H9 (cell line): ENCODE results near the gene CSNK1G1. TPM values are rescaled to one million over a fixed set of nuclear protein-coding genes. Genes with fewer than 3 reads are reported as not detected.

Source experiments
- DNase-seq: peaks from one replicate; pipeline ENCODE4 v3.0.0-alpha.2; 2017
- H2AFZ ChIP-seq: one replicate; pipeline ENCODE4 v1.6.1; 2013; ENCODE audit warnings: mild to moderate bottlenecking, low read length, control low read depth, moderate library complexity
- H2AK5ac ChIP-seq: 2 replicates; pipeline ENCODE4 v1.6.1; 2013; ENCODE audit warnings: low read length, control low read depth, mixed read lengths; ENCODE audit not compliant: insufficient read length
- H2BK120ac ChIP-seq: one replicate; pipeline ENCODE4 v1.6.1; 2013; ENCODE audit warnings: low read depth, mild to moderate bottlenecking, low read length, control low read depth, inconsistent platforms; ENCODE audit not compliant: poor library complexity, severe bottlenecking
- H2BK12ac ChIP-seq: 2 replicates; pipeline ENCODE4 v1.6.1; 2013; ENCODE audit warnings: low read length, control low read depth, mixed read lengths, low read depth; ENCODE audit not compliant: insufficient read length
- H2BK15ac ChIP-seq: 2 replicates; pipeline ENCODE4 v1.6.1; 2013; ENCODE audit warnings: low read depth, low read length, control low read depth
- H2BK20ac ChIP-seq: one replicate; pipeline ENCODE4 v1.6.1; 2013; ENCODE audit warnings: low read depth, mild to moderate bottlenecking, low read length, control low read depth, inconsistent platforms; ENCODE audit not compliant: poor library complexity, severe bottlenecking
- H2BK5ac ChIP-seq: 2 replicates; pipeline ENCODE4 v1.6.1; 2013; ENCODE audit warnings: low read length, control low read depth, mixed read lengths; ENCODE audit not compliant: insufficient read length
- H3K14ac ChIP-seq: 2 replicates; pipeline ENCODE4 v1.6.1; 2013; ENCODE audit warnings: low read length, control low read depth; ENCODE audit not compliant: insufficient read depth
- H3K18ac ChIP-seq: 2 replicates; pipeline ENCODE4 v1.6.1; 2013; ENCODE audit warnings: low read depth, mild to moderate bottlenecking, mixed read lengths, low read length, control low read depth; ENCODE audit not compliant: insufficient read length
- H3K23ac ChIP-seq: 2 replicates; pipeline ENCODE4 v1.6.1; 2013; ENCODE audit warnings: low read length, control low read depth, mixed read lengths, low read depth; ENCODE audit not compliant: insufficient read length
- H3K23me2 ChIP-seq: 2 replicates; pipeline ENCODE4 v1.6.1; 2013; ENCODE audit warnings: low read depth, mild to moderate bottlenecking, mixed read lengths, low read length, control low read depth; ENCODE audit not compliant: insufficient read length, poor library complexity, severe bottlenecking
- H3K27ac ChIP-seq: 2 replicates; pipeline ENCODE4 v1.5.1; 2013; ENCODE audit warnings: low read length, control low read depth, mixed read lengths, low read depth; ENCODE audit not compliant: insufficient read length
- H3K27me3 ChIP-seq: 2 replicates; pipeline ENCODE4 v1.6.1; 2013; ENCODE audit warnings: low read length, control low read depth, inconsistent platforms; ENCODE audit not compliant: insufficient read depth
- H3K4ac ChIP-seq: 2 replicates; pipeline ENCODE4 v1.6.1; 2013; ENCODE audit warnings: low read depth, mild to moderate bottlenecking, control low read depth, inconsistent platforms, low read length, moderate library complexity
- H3K4me1 ChIP-seq: 2 replicates; pipeline ENCODE4 v1.6.1; 2013; ENCODE audit warnings: low read length, control low read depth, inconsistent platforms; ENCODE audit not compliant: insufficient read depth
- H3K4me2 ChIP-seq: 2 replicates; pipeline ENCODE4 v1.6.1; 2013; ENCODE audit warnings: low read length, control low read depth, mixed read lengths; ENCODE audit not compliant: insufficient read length, insufficient read depth
- H3K56ac ChIP-seq: 2 replicates; pipeline ENCODE4 v1.6.1; 2013; ENCODE audit warnings: low read depth, mild to moderate bottlenecking, mixed read lengths, low read length, control low read depth; ENCODE audit not compliant: insufficient read length
- H3K79me1 ChIP-seq: 2 replicates; pipeline ENCODE4 v1.6.1; 2013; ENCODE audit warnings: low read depth, mild to moderate bottlenecking, moderate library complexity, low read length, control low read depth, inconsistent platforms; ENCODE audit not compliant: insufficient read depth, poor library complexity, severe bottlenecking
- H3K79me2 ChIP-seq: 2 replicates; pipeline ENCODE4 v1.6.1; 2013; ENCODE audit warnings: low read length, control low read depth, inconsistent platforms; ENCODE audit not compliant: insufficient read depth
- H3K9ac ChIP-seq: 2 replicates; pipeline ENCODE4 v1.6.1; 2013; ENCODE audit warnings: low read length, control low read depth, mixed read lengths; ENCODE audit not compliant: insufficient read length; ENCODE audit errors: extremely low read depth
- H3K9me3 ChIP-seq: one replicate; pipeline ENCODE4 v1.6.1; 2013; ENCODE audit warnings: low read depth, low read length, inconsistent platforms; ENCODE audit not compliant: control insufficient read depth
- H3T11ph ChIP-seq: one replicate; pipeline ENCODE4 v1.6.1; 2013; ENCODE audit warnings: mild to moderate bottlenecking, low read length, control low read depth, inconsistent platforms
- H4K20me1 ChIP-seq: one replicate; pipeline ENCODE4 v1.6.1; 2013; ENCODE audit not compliant: control insufficient read depth, insufficient read length, insufficient read depth
- H4K5ac ChIP-seq: 2 replicates; pipeline ENCODE4 v1.6.1; 2013; ENCODE audit warnings: low read depth, mild to moderate bottlenecking, mixed read lengths, low read length, control low read depth; ENCODE audit not compliant: insufficient read length
- H4K8ac ChIP-seq: replicated peaks from 2 replicates; pipeline ENCODE4 v1.6.1; 2013; ENCODE audit warnings: low read length, control low read depth, mixed read lengths, low read depth; ENCODE audit not compliant: insufficient read length
- H4K91ac ChIP-seq: 2 replicates; pipeline ENCODE4 v1.6.1; 2013; ENCODE audit warnings: low read depth, mild to moderate bottlenecking, moderate library complexity, mixed read lengths, low read length, control low read depth; ENCODE audit not compliant: insufficient read length
- H3K27ac Mint-ChIP-seq, 3 experiments: 2 replicates in 2 of 3; 3 replicates in 1 of 3; pipeline ENCODE4 v1.8.0; 2020 to 2021; ENCODE audit warnings: mixed read lengths in 3 of 3, mild to moderate bottlenecking in 1 of 3, moderate library complexity in 1 of 3
- H3K27me3 Mint-ChIP-seq: 2 replicates; pipeline ENCODE4 v1.8.0; 2021; ENCODE audit warnings: low read depth, mild to moderate bottlenecking, moderate library complexity, mixed read lengths
- H3K36me3 Mint-ChIP-seq, 3 experiments: 2 replicates in 2 of 3; 3 replicates in 1 of 3; pipeline ENCODE4 v1.8.0; 2020 to 2021; ENCODE audit warnings: low read depth in 3 of 3, mixed read lengths in 3 of 3; ENCODE audit not compliant: insufficient read depth in 1 of 3
- H3K4me1 Mint-ChIP-seq, 2 experiments: 2 replicates each; pipeline ENCODE4 v1.8.0; 2020; ENCODE audit warnings: mixed read lengths in 2 of 2
- H3K4me3 Mint-ChIP-seq, 2 experiments: 2 replicates in 1 of 2; 3 replicates in 1 of 2; pipeline ENCODE4 v1.8.0; 2020 to 2021; ENCODE audit warnings: mild to moderate bottlenecking in 2 of 2, mixed read lengths in 2 of 2, moderate library complexity in 1 of 2
- H3K9me3 Mint-ChIP-seq, 2 experiments: 2 replicates in 1 of 2; 3 replicates in 1 of 2; pipeline ENCODE4 v1.8.0; 2020; ENCODE audit warnings: mild to moderate bottlenecking in 2 of 2, mixed read lengths in 2 of 2, moderate library complexity in 1 of 2
- WGBS: extraction: QIAGEN DNeasy Blood & Tissue Kit; methylation state at CpG from one replicate; pipeline ENCODE4 v1.1.7; 2013; ENCODE audit warnings: missing lambda C conversion rate, low lambda C conversion rate, mixed read lengths; ENCODE audit not compliant: insufficient read length; ENCODE audit errors: extremely low coverage; 5-methylcytosine and 5-hydroxymethylcytosine counted together
- total RNA-seq: library from RNA; stranded (reverse); gene quantifications from 2 replicates; pipeline ENCODE4 v1.2.1, GENCODE V29; 2021
- TF ChIP-seq, protein P1 (sequence below): fragments of 200-600 bp; sonication (generic); conservative IDR thresholded peaks from 3 replicates; pipeline ENCODE4 v1.8.0; 2021; ENCODE audit warnings: antibody characterized with exemption, mild to moderate bottlenecking

CSNK1G1 gene
- total RNA-seq, 1 experiment from 2014 or later = 17.1 TPM

DNA sequence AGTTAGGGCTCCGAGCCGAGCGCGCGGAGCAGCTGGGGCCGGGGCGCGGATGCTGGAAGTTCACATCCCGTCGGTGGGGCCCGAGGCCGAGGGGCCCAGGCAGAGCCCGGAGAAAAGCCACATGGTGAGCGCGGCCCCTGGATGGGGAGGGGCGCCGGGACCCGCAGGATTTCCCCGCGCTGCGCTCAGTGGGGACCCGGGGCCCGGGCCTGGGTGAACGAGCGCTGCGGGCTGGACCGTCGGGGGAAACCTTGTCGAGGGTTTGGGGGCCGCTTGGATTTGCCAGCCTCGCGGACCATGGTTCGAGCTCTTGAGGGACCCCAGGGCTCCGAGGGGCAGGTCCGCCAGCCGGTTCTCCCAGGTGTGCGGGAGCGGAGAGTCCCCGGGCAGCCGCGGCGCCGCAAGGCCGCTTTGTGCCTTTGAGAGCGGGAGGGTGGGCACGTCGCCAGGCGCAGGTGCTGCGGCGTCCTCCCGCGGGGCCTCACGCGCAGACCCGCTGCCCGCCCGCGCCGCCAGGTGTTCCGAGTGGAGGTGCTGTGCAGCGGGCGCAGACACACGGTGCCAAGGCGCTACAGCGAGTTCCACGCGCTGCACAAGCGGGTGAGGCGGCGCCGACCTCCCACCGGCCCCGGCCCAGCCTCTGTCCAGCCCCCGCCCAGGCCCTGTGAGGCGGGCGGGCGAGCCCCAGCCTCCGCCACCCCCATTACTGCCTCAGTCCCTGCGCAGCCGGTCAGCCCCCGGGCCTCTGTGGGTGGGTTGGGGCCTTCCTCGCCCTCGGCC lies 204.1 kb downstream of the CSNK1G1 start, which contains the start of gene SNX22:
Gene SNX22 (plus strand): TSS at position 5 of the 780 bp plus-strand sequence. CDS start 45 bp downstream, at position 50.
- TF ChIP-seq, protein P1, sequence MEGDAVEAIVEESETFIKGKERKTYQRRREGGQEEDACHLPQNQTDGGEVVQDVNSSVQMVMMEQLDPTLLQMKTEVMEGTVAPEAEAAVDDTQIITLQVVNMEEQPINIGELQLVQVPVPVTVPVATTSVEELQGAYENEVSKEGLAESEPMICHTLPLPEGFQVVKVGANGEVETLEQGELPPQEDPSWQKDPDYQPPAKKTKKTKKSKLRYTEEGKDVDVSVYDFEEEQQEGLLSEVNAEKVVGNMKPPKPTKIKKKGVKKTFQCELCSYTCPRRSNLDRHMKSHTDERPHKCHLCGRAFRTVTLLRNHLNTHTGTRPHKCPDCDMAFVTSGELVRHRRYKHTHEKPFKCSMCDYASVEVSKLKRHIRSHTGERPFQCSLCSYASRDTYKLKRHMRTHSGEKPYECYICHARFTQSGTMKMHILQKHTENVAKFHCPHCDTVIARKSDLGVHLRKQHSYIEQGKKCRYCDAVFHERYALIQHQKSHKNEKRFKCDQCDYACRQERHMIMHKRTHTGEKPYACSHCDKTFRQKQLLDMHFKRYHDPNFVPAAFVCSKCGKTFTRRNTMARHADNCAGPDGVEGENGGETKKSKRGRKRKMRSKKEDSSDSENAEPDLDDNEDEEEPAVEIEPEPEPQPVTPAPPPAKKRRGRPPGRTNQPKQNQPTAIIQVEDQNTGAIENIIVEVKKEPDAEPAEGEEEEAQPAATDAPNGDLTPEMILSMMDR = no peak
- peak within 1 kb of the TSS; percentile 41 for H3K4me2 ChIP-seq
- no peaks in the 10 kb centered on the region for H4K20me1 ChIP-seq
- H3K4ac ChIP-seq = no peak within 1 kb of the TSS
- H4K91ac ChIP-seq = no peak within 1 kb of the TSS
- H2BK120ac ChIP-seq = no peak within 1 kb of the TSS
- no peak within 1 kb of the TSS for H2BK5ac ChIP-seq
- H3T11ph ChIP-seq = no peak within 1 kb of the TSS
- H3K14ac ChIP-seq = no peak within 1 kb of the TSS
- no peaks in the 10 kb centered on the region for H3K27me3 ChIP-seq
- Mint-ChIP-seq H3K27ac (no peak within 1 kb of the TSS), H3K36me3 (peaks cover 13 to 25% (median 24%) of the 10 kb centered on the region in 3 experiments), H3K4me1 (peaks cover 19 to 22% of the 10 kb centered on the region in 2 experiments), H3K9me3 (no peaks in the 10 kb centered on the region), H3K27me3 (peaks cover 25% of the 10 kb centered on the region), H3K4me3 (peak within 1 kb of the TSS; percentile 73 to 84)
- no peak within 1 kb of the TSS for H2BK12ac ChIP-seq
- no peak within 1 kb of the TSS for H2AK5ac ChIP-seq
- H3K9me3 ChIP-seq = no peaks in the 10 kb centered on the region
- DNase-seq = no peak
- no peak within 1 kb of the TSS for H4K8ac ChIP-seq
- H3K56ac ChIP-seq = no peak within 1 kb of the TSS
- H3K23ac ChIP-seq = no peak within 1 kb of the TSS
- no peak within 1 kb of the TSS for H2BK20ac ChIP-seq
- H3K79me2 ChIP-seq = no peaks in the 10 kb centered on the region
- no CpG with 5 or more reads among the region's 83 CpGs for WGBS
- H2AFZ ChIP-seq = no peak within 1 kb of the TSS
- H4K5ac ChIP-seq = no peak within 1 kb of the TSS
- no peaks in the 10 kb centered on the region for H3K79me1 ChIP-seq
- no peaks in the 10 kb centered on the region for H3K4me1 ChIP-seq
- H3K27ac ChIP-seq = no peak within 1 kb of the TSS
- H3K23me2 ChIP-seq = peaks cover 6% of the 10 kb centered on the region
- no peak within 1 kb of the TSS for H3K18ac ChIP-seq
- H2BK15ac ChIP-seq = no peak within 1 kb of the TSS
- H3K9ac ChIP-seq = no peak within 1 kb of the TSS
